Measurements from ENCODE around the gene SH3GLB2.

DNA sequence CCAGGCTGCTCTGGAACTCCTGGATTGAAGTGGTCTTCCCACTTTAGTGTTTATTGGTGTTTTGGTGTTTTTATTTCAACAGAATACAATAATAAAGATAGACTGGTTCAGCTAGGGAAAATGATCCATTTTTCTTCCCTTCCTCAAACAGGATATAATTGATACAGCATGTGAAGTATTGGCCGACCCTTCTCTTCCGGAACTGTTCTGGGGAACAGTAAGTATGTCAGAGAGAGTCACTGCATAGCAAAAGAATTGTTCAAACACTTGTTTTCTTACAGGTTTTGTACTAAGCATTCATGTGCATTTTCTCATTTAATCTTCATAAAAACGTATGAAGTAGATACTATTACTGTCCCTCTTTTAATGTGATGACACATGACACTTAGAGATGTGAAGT is 49.0 kb downstream of the SH3GLB2 start:
- TF ChIP-seq, protein P1, sequence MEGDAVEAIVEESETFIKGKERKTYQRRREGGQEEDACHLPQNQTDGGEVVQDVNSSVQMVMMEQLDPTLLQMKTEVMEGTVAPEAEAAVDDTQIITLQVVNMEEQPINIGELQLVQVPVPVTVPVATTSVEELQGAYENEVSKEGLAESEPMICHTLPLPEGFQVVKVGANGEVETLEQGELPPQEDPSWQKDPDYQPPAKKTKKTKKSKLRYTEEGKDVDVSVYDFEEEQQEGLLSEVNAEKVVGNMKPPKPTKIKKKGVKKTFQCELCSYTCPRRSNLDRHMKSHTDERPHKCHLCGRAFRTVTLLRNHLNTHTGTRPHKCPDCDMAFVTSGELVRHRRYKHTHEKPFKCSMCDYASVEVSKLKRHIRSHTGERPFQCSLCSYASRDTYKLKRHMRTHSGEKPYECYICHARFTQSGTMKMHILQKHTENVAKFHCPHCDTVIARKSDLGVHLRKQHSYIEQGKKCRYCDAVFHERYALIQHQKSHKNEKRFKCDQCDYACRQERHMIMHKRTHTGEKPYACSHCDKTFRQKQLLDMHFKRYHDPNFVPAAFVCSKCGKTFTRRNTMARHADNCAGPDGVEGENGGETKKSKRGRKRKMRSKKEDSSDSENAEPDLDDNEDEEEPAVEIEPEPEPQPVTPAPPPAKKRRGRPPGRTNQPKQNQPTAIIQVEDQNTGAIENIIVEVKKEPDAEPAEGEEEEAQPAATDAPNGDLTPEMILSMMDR (conservative IDR thresholded peaks at IDR 0.05 in 1 of 2, IDR thresholded peaks at IDR 0.05 in 1 of 2; ENCODE audit: low read depth in 1 of 2, low read length in 2 of 2), result no peak
- no peak for TF ChIP-seq EZH2 (IDR thresholded peaks at IDR 0.05; ENCODE audit: low read length, missing control alignments)
